Left colon (tissue), 2 donors: ENCODE measurements around the gene ARHGAP18. TPM values are rescaled to one million over a fixed set of nuclear protein-coding genes. Genes with fewer than 3 reads are reported as not detected.

Experiments
- ATAC-seq: fragments of 200-7000 bp; cut with Tn5 transposase; one replicate; pipeline ENCODE4 v1.9.1; 2020; ENCODE audit warnings: mild to moderate bottlenecking, moderate library complexity
- DNase-seq, 2 donors: peaks; one replicate each; pipeline ENCODE4 v3.0.0-alpha.2; 2020
- intact Hi-C, 2 donors: fragments of 100-400 bp; cut with DNase I in 1 of 2; cut with micrococcal nuclease in 1 of 2; formaldehyde crosslinking; loops; one replicate each; pipeline versions ENCODE4 v1.11.2 to v1.14.0; 2022; cut with DNase I, micrococcal nuclease
- total RNA-seq, 2 donors: library from RNA; stranded (reverse); fragmentation: NEBNext Ultra II Directional; extraction: Animal tissue kit (Norgen Biotek cat#: 25700); gene quantifications; one replicate each; pipeline ENCODE4 v1.2.1, GENCODE V29; 2021
- donor health status: DM: no; HTN: no; CAD: no.
- donor health status: DM: yes; HTN: yes; CAD: no.

ARHGAP18 gene
- total RNA-seq, 2 donors from 2014 or later, result 19.9 to 26.9 TPM

- ATAC-seq, result no peak
- intact Hi-C loops, result no loop called here
- DNase-seq, result no peak
These were observed 52.5 kb downstream of the ARHGAP18 start for GRCh38 chr6:129657483-129657882.

- no peak for DNase-seq
- ATAC-seq, result peak; percentile 80
- intact Hi-C loops, result no loop called here
These were observed 54.6 kb downstream of the ARHGAP18 start for GRCh38 chr6:129655334-129655733.

GRCh38 chr6:129653746-129654145 lies 56.2 kb downstream of the ARHGAP18 start:
- no peak for ATAC-seq
- intact Hi-C loops, result no loop called here
- DNase-seq, result no peak

GRCh38 chr6:129653229-129653628 lies 56.7 kb downstream of the ARHGAP18 start:
- intact Hi-C loops, result no loop called here
- peak; percentile 81 for ATAC-seq
- DNase-seq, result no peak

GRCh38 chr6:129651291-129651691 lies 58.7 kb downstream of the ARHGAP18 start:
- intact Hi-C loops, result no loop called here
- no peak for ATAC-seq
- no peak for DNase-seq

- no peak for ATAC-seq
- intact Hi-C loops, result no loop called here
- DNase-seq, result no peak
These were observed 61.0 kb downstream of the ARHGAP18 start for GRCh38 chr6:129648819-129649491.

- no peak for DNase-seq
- intact Hi-C loops, result no loop called here
- ATAC-seq, result no peak
These were observed 62.9 kb downstream of the ARHGAP18 start for GRCh38 chr6:129647044-129647443.

GRCh38 chr6:129646642-129647041 lies 63.3 kb downstream of the ARHGAP18 start:
- DNase-seq (no peak), ATAC-seq (no peak)
- intact Hi-C loops, result no loop called here

- ATAC-seq (no peak), DNase-seq (no peak)
- intact Hi-C loops, result no loop called here
These were observed 64.0 kb downstream of the ARHGAP18 start for GRCh38 chr6:129645830-129646579.

- intact Hi-C loops, result no loop called here
- DNase-seq (no peak), ATAC-seq (peak; percentile 78)
These were observed 64.7 kb downstream of the ARHGAP18 start for GRCh38 chr6:129645106-129645829.

- no peak for ATAC-seq
These were observed 65.4 kb downstream of the ARHGAP18 start for GRCh38 chr6:129644567-129645015.

GRCh38 chr6:129643968-129644367 lies 66.0 kb downstream of the ARHGAP18 start:
- intact Hi-C loops, result no loop called here
- DNase-seq (no peak), ATAC-seq (no peak)

More at GRCh38 chr6:129644567-129645015, 65.4 kb downstream of the ARHGAP18 start:
- DNase-seq, result no peak
- intact Hi-C loops, result no loop called here

GRCh38 chr6:129643176-129643575 lies 66.8 kb downstream of the ARHGAP18 start:
- intact Hi-C loops, result no loop called here
- no peak for ATAC-seq

GRCh38 chr6:129642322-129642721 lies 67.7 kb downstream of the ARHGAP18 start:
- ATAC-seq, result no peak

More at GRCh38 chr6:129643176-129643575, 66.8 kb downstream of the ARHGAP18 start:
- DNase-seq, result no peak

GRCh38 chr6:129641344-129641743 lies 68.6 kb downstream of the ARHGAP18 start:
- intact Hi-C loops, result no loop called here
- ATAC-seq (no peak), DNase-seq (no peak)

More at GRCh38 chr6:129642322-129642721, 67.7 kb downstream of the ARHGAP18 start:
- intact Hi-C loops, result no loop called here
- DNase-seq, result no peak

GRCh38 chr6:129638686-129639085 lies 71.3 kb downstream of the ARHGAP18 start:
- ATAC-seq, result peak; percentile 33
- intact Hi-C loops, result no loop called here
- DNase-seq, result no peak

- intact Hi-C loops, result no loop called here
- DNase-seq, result no peak
- no peak for ATAC-seq
These were observed 71.8 kb downstream of the ARHGAP18 start for GRCh38 chr6:129638055-129638684.

GRCh38 chr6:129637340-129638054 lies 72.5 kb downstream of the ARHGAP18 start:
- no peak for ATAC-seq
- intact Hi-C loops, result no loop called here
- no peak for DNase-seq
